Activated naive CD4-positive, alpha-beta T cell (primary cell): Measurements from ENCODE around the gene CER1.

Experiments
- DNase-seq, 4 experiments: peaks; one replicate each; lab custom pipeline; 2025; lab: John Stamatoyannopoulos, UW

The CER1 gene, protein sequence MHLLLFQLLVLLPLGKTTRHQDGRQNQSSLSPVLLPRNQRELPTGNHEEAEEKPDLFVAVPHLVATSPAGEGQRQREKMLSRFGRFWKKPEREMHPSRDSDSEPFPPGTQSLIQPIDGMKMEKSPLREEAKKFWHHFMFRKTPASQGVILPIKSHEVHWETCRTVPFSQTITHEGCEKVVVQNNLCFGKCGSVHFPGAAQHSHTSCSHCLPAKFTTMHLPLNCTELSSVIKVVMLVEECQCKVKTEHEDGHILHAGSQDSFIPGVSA

DNA sequence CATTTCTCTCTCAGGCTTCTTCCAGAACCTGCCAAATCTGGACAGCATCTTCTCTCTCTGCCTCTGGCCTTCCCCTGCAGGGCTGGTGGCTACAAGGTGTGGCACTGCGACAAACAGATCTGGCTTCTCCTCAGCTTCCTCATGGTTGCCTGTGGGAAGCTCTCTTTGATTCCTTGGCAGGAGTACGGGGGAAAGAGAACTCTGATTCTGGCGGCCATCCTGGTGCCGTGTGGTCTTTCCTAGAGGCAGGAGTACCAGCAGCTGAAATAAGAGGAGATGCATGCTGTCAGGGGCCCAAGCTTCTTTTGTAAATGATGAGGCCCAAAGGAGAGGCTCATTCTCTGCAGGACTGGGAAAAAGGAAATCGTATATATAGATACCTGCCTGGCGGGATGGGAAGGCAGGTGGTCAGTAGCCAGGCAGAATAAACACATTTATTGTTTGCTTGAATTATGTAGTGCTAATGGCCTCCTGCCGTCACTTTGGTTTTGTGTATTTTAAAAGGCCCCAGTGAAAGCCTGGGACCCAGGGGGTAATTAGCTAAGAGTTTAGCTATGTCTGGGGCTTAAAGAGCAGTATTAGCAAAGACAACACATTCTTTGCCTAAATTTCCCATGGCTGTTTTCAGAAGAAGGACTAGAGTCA is at the start of gene CER1:
CER1 (minus strand) TSS at position 343 of the 645 bp plus-strand sequence; CDS start at position 282, 61 bp downstream.
- no peak for DNase-seq

DNA sequence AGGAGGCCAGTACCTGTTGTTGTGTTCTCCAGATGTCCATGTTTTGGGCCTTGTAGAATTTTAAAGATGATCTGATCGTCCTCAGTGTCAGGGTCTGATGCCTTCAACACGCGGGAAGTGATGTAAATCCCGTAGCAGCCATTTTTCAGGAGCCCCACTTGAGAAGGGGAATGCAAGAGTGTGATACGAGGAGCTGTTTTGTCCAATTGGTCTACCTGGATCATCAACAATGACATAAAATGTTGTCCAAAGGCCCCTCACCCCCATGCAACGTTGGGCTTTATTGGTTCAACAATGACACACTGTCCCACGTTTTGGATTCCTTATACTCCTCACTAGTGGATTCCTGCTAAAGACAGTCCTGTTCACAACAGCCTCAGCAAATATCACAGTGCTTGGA is 48.1 kb upstream of the CER1 start:
- no peak for DNase-seq

DNA sequence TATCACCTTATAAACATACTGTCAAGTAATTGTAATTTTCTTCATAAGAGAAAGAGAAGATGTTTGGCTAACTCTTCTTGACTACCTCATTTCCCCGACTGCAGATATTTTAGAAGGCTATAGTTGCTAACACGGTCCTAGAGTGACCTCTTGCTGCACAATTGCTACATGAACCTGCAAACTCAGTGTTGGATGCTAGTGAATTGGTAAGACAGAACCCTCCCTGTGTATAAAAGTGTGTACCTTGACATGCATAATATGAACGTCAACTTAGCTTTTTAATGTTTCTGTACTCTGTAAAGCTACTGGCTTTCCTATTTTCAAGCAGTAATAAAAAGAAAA is 46.7 kb upstream of the CER1 start:
- no peak for DNase-seq

DNA sequence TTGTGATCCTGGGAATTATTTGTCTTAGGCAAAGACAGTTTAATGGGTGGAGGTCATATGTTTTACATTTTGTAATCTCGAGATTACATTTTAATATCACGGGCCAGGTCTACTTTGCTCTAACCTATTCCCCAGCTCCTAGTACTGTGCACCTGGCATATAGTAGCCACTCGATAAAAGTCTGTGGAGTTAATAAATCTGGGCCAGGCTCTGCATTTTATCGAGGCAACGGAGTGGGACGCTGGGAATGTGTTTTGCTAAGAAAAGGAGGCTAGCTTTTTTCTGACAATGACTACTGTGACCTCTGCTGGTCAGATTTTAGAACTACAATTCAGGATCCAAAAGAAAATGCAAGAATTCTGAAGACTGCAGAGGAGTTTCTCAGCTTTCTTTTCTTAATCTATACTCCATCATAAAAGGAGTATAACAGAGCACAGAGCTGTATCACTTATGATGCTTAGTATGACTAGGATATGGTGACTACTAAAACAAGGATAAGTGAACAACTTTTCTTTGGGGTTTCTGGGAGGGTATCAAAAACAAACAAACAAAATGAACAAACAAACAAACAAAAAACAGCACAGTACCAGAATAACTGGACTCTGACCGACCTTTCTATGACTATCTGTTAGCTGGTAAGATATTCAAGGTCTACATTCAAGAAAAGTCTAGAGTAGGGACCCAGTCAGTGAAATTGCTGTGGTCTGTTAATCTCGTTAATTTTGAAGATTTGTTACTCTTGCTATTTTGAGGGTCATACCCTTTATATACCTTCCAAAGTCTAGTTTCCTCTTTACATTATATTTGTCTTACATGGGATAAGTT is 46.1 kb upstream of the CER1 start:
- DNase-seq: no peak

DNA sequence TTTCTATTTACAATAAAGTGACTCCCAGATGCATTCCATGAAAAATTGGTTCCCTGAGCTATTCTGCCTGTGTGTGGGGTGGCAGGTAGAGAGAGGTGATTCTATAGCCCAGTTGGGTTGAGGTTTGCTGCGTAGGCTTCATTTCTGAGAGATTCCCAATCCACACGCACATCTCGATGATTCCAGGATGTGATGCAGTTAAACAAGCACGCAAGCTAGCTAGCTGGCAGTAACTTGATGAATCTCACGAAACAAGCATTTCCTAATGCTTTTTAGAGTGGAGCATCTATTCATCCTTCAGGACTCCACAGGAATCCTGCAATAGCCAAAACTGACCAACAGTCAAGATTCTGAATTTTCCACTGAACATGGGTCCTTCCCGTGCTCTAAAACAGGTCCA is 43.8 kb upstream of the CER1 start:
- DNase-seq: no peak

DNA sequence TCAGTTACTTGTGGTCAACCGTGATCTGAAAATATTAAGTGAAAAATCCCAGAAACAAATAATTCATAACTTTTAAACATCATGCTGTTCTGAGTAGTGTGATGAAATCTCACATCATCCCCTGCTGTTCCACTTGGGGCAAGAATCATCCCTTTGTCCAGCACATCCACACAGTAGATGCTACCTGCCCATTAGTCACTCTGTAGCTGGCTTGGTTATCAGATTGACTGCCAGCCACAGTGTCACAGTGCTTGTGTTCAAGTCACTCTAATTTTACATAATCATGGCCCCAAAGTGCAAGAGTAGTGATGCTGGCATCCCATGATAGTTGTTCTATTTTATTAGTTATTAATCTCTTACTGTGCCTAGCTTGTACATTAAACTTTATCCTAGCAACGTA is 39.1 kb upstream of the CER1 start:
- no peak for DNase-seq

DNA sequence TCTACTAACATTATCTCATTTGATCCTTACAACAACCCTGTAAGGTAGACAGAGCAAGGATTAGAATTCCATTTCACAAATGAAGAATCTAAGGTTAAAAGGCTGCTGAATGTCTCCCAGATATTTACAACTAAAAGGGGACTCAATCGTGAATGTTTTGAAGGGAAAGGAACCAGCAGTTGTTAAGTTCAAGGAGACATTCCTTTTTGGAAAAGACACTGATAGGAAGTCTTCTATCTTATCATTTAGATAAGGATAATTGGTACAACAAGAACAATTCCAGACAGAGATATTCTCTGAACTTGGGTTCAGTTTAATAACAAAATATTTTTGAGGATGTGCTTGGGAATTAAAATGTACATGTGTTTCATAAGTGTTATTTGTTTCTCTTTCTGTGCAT is 37.5 kb upstream of the CER1 start:
- DNase-seq: no peak

DNA sequence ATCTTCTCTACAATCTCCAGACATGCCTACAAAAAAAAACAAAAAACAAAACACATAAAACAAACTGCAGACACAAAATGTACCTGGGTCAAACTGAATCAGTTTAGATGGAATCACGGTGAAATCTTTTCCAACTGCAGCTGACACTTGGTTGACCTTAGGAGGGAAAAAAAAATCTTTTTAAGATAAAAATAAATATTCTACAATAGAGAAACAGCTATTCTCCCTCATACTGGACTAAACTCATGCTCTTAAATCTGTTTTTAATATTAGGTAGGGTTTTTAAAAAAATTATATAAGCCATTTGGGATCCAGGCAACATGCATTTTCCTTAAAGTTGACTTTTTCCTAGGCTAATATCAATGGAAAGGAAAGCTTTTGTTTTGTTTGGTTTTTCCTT is 33.8 kb upstream of the CER1 start:
- DNase-seq: no peak

DNA sequence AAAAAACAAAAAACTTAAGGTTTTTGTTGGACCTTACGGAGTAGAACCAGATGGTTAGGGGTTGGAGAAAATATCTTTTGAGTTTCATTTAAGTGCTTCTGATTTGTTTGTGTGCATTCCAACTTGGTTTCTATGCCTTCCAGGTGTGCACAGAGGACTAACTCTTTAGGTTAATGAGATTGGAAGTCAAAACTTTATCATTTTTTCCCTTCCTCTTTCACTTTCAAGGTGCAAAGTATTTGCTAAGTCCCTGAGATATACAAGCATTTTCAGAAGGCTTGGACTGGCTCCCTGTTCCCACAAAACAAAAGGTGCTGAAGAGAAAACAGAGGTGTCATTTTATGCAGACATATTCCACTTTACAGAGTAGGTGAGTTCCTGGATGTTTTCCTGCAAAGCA is 30.3 kb upstream of the CER1 start:
- no peak for DNase-seq

DNA sequence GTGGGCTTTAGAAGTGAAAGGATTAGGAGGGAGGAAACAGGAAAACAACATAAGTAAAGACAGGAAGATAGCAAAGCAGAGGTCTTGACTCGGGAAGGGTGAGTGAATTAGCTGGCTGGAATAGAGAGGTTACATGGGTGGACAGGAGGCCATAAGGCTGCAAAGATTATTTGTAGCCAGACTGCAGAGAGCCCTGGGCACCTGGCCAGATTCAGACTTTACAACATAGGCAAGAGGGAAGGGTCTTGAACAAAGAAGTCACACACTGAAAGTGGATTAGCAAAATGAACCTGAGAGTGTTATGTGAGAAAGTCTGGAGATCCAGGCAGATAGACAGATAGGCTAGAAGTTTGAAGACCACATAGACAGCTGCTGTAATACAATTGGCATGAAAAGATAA is 29.7 kb upstream of the CER1 start:
- no peak for DNase-seq

DNA sequence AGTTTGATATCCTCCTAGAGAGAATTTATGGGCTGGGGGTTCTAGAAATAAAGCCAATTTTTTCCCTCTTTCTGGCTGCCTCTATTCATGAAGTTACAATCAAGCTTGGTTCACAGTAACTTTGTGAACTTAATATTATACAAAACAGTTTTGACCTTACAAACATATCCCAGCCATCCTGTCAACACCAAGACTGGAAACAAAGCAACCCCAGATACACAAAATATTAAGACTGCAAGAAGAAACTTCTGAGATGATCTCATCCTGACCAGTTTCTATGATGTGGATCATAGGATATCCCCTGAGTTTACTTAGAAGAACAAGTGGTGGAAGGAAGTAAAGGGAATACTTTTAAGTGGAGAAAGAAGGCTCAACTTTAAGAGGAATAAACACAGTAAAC is 28.3 kb upstream of the CER1 start:
- no peak for DNase-seq

DNA sequence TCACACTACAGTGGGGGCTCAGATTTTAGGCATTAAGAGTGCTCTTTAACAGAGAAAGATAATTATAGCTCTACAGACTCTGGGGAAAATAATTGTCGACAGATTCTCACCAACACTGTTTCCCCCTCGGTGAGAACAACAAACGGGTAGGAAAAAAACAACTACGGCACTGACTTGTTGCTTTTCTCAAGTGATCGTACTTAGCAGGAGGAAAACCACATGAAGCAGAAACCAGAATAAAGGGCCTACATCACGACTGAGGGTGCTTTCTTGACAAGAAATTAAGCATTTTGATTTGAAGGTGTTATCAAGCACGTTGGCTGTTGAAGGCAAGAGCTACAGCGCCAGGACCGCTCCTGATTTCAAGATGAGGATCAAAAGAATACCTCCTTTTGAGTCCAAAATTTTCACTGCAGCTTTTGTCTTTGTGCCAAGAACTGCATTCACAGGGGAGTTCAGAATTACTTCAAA is 27.2 kb upstream of the CER1 start:
- no peak for DNase-seq

DNA sequence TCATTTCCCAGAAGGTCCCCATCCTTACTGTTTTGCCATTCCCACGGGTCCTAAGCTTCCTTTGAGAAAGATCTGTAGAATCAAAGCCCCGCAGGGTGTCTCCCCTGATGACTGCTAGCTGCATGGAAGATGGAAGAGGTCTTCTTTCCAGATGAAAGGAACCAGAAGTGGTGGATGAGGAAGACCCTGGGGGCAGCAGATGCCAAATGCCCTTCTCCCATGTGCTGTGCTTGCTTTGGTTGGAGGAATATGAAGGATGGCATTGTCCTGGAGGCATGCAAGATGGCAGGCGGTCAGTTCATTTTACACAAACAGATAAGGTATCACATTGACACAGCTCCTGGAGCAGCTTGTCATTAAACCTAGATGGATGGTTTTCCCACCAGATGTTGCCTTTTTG is 25.8 kb upstream of the CER1 start:
- DNase-seq: no peak

DNA sequence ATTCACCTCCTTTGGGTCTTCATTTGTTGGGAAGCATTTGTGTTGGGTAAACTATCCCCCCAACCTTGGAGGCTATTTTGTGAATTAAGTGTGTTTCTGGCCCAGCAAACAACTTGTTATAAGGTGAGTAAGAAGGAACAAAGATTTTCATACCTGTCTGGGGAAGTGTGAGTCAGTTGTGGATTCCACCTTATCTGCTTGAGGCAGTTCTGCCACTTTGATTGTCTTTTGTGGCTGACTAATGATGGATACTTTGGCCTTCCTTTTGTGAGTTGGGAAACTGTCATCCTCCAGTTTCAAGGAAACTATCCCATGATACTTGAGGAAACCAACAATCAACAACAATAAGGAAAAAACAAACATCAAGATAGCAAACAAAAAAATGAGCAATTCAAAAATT is 24.6 kb upstream of the CER1 start:
- DNase-seq: no peak

DNA sequence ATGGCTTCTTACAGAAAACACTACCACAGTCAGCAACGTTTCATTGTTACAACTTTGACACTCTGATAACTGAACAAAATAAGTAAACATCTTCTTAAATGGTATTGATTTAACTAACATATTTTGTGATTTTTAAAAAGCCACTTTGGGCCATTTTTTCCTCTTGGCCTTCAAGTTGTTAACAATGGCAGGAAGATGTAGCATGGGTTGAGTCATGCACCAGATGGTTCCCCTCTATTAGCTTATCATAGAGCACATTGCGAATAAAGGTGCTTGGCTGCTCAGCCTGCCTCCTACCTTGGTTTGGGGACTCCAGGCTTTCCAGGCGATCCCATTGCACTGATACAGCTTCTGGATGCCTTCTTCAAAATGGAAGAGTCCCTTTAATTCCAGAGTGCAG is 24.1 kb upstream of the CER1 start:
- DNase-seq: no peak

DNA sequence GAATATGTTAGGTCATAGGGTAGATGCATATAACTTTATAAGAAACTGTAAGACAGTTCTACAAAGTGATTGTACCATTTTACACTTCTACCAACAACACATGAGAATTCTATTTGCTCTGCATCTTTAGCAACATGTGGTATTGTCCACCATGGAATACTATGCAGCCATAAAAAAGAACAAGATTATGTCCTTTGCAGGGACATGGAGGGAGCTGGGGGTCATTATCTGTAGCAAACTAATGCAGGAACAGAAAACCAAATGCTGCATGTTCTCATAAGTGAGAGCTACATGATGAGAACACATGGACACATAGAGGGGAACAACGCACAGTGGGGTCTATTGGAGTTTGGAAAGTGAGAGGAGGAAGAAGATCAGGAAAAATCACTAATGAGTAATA is 22.2 kb upstream of the CER1 start:
- no peak for DNase-seq

DNA sequence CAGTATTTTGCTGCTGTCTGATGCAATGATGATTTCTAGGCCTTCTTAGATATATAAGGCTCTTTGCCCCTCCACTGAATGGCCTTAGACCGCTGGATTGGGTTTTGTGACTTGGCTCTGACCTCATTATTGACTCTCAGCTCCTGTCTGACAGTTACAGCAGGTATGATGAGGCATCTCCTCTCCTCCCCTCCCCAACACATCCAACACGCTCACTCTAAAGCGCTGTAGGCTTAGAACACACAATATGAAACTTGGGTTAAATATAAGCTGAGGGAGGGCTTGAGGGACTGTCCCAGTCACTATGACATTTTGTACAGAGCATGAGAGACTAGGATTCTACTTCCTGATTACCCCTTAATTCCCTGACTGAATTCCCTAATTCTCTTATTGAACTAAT is 18.8 kb upstream of the CER1 start:
- DNase-seq: no peak

DNA sequence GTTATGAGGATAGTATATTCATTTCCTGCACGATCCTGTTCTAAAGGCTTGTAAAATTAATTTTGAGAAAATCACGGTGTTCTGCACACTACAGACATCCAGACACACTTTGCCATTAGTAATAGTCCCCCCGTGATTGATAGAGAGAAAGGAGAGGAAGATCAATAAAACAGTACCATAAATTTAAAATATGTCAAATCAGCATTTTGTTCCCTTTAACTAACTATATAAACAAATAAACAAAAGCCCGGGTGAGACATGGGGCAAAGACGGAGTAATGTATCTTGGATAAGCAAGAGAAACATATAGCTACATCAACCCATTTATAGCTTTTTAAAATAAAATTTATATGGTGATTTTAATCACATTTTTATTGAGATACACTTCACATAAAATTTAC is 10.6 kb upstream of the CER1 start:
- no peak for DNase-seq

DNA sequence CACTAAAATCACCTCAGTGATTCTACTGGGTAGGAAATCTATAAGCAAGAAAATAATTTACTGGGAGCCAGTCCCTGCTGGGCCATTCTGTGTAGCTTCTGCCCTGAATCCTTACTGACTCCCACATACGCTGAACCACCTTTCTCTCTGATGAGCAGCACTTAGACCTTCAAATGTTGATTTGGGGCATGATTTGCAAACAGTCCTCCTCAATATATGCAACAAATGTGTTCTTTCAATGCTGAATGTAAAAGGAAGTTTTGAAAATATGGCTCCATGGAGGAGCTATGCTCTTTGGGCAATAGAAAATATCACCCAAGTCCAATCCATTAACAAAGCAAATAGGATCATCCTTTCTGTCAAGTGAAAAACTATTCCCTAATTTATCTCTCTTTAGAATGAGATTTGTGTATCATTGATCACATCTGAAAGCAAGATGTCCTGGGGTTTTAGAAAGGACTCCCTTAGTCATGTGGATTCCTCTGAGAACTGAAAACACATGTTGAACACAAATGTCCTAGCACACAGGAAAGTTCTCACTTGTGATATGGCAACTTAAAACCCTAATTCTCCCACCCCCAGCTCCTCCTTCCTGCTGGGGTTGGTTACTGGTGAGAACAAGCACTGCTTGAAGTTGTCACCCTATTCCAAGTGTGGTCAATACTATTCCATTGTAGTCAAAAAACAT is 8.9 kb upstream of the CER1 start:
- DNase-seq: no peak

DNA sequence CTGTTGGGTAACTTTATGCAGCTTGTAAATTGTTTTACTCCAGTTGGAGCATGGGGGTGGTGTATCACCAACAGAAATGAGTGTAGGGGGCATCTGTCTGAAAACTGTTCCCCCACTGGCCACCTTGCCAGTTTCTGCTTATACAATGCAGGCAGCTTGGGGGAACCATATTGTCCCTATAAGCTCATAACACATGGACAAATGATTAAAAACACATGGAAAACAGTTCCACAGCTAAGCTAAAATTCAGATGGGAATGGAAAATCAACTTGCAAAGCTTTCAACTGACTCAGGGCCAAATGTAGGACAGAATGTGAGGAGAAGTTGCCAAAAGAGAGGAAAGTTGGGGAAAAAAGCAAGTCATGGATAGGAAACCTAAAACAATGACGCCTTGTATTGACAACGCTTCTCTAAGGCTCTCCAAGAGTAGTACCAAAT is 7.9 kb upstream of the CER1 start:
- no peak for DNase-seq

DNA sequence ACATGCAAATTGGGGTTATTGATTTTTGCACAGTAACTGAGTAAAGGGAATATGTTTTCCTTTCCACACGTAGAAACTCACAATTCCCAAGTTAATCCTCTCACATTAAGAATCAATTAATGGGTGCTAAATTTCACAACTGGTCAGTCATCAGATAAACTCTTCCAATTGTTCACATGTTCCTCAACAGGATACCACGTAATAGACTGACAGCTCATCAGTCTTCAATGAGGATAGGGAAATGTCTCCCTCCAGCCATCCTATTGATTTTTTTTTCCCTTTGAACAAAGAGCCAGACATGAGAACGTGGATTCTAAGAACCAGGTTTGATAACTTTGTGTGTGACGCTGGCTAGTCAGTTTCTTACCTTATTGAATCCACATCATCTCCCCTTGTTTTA is 768 bp upstream of the CER1 start:
- DNase-seq: no peak

DNA sequence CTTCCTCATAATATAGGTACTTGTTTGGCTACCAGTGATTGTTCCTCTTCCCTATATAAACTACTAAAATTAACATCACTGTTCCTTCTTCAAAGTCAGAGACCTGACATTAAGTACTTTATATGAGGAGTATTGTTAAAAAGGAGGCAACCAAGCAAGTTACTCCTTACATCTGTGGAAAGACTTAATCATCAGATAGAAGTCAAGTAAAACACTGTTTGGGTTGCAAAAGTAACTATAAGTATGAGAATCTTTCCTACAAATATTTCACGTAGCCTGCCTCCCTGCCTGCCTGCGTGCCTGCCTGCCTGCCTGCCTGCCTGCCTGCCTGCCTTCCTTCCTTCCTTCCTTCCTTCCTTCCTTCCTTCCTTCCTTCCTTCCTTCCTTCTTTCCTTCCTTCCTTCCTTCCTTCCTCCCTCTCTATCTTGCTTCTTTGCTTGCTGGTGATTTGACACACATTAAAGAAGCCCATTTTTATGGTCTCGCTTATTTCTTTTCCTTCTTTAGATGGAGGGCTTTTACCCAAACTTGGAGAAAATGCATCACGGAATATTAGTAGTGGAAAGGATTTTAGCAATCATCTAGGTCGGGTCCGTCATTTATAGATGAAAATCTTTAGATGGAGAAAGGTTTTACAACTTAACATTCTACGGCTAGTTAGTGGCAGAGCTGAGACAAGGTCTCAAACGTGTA is 3.2 kb downstream of the CER1 start:
- DNase-seq: no peak
